Neutrophil (primary cell): ENCODE data around the gene PHF20.

Source experiments
- H3K27ac ChIP-seq: fragments of 200-600 bp; sonication (generic); 2 replicates; pipeline ENCODE4 v1.5.1; 2016; ENCODE audit warnings: mild to moderate bottlenecking, moderate library complexity
- H3K27me3 ChIP-seq: fragments of 200-600 bp; sonication (generic); 2 replicates; pipeline ENCODE4 v1.6.0; 2016; ENCODE audit warnings: mild to moderate bottlenecking
- H3K36me3 ChIP-seq: fragments of 200-600 bp; sonication (generic); 2 replicates; pipeline ENCODE4 v1.5.1; 2017
- H3K4me1 ChIP-seq, 2 experiments: fragments of 200-600 bp in 1 of 2; sonication (generic) in 1 of 2; 1 replicate in 1 of 2; 2 replicates in 1 of 2; pipeline versions ENCODE4 v1.5.1 to v1.6.1; 2013 to 2016; ENCODE audit warnings: low read depth in 1 of 2, low read length in 1 of 2, mild to moderate bottlenecking in 1 of 2, moderate library complexity in 1 of 2; ENCODE audit not compliant: control insufficient read depth in 1 of 2, insufficient read depth in 1 of 2
- H3K4me3 ChIP-seq, 2 experiments: fragments of 200-600 bp in 1 of 2; sonication (generic) in 1 of 2; 1 replicate in 1 of 2; 2 replicates in 1 of 2; pipeline ENCODE4 v1.5.1; 2013 to 2016; ENCODE audit warnings: low read depth in 1 of 2, low read length in 1 of 2, mild to moderate bottlenecking in 1 of 2, moderate library complexity in 1 of 2
- H3K9me3 ChIP-seq: fragments of 200-600 bp; sonication (generic); 2 replicates; pipeline ENCODE4 v1.5.1; 2016
- CTCF ChIP-seq: fragments of 200-600 bp; sonication (generic); IDR thresholded peaks from 2 replicates; pipeline ENCODE4 v1.5.1; 2016; ENCODE audit warnings: antibody characterized with exemption

Gene PHF20

GRCh38 chr20:35856866-35857265 is 85.1 kb downstream of the PHF20 start:
- peaks cover 5% of the 10 kb centered on the region in 2 experiments for H3K4me1 ChIP-seq
- TF ChIP-seq CTCF = no peak
- no peak overlapping the region for H3K27ac ChIP-seq
- H3K4me3 ChIP-seq = no peak overlapping the region
- H3K9me3 ChIP-seq = no peaks in the 10 kb centered on the region
- H3K27me3 ChIP-seq = no peaks in the 10 kb centered on the region
- peaks cover 16% of the 10 kb centered on the region for H3K36me3 ChIP-seq

GRCh38 chr20:35866418-35867202 is 94.8 kb downstream of the PHF20 start:
- Histone ChIP-seq H3K27ac (no peak overlapping the region), H3K4me3 (no peak overlapping the region), H3K9me3 (no peaks in the 10 kb centered on the region), H3K36me3 (peaks cover 43% of the 10 kb centered on the region), H3K4me1 (no peaks in the 10 kb centered on the region), H3K27me3 (no peaks in the 10 kb centered on the region)
- no peak for TF ChIP-seq CTCF

DNA sequence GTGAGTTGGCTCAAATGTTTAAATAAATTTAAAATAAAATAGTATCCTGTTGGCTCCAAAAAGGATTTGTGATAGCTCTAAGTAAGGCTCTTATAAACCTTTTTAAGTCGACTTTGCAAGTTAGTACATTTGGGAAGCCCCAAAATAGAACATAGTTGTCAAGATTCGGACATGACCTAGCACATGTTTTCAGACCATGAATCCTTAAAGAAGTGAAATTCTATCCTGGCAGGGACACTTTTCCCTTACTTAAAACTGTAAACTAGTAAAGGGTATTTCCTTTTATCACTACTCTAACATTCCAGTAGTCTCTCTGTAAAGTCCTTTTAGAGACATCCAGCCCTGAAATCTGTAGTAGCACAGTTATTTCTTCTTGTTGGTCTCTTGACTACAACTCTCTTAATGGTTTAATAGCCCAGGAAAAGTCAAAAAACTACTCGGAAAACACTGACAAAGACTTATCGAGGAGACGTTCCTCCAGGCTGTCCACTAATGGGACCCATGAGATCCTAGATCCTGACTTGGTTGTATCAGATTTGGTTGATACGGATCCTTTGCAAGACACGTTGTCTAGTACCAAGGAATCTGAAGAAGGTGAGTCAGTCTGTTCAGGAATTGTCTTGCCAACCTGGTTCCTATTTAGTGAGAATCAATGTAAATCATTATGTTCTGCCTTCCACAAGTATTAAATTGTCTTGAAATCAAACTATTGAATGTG is 98.9 kb downstream of the PHF20 start:
- no peak for TF ChIP-seq CTCF
- H3K36me3 ChIP-seq = peaks cover 38% of the 10 kb centered on the region
- H3K4me3 ChIP-seq = no peak overlapping the region

DNA sequence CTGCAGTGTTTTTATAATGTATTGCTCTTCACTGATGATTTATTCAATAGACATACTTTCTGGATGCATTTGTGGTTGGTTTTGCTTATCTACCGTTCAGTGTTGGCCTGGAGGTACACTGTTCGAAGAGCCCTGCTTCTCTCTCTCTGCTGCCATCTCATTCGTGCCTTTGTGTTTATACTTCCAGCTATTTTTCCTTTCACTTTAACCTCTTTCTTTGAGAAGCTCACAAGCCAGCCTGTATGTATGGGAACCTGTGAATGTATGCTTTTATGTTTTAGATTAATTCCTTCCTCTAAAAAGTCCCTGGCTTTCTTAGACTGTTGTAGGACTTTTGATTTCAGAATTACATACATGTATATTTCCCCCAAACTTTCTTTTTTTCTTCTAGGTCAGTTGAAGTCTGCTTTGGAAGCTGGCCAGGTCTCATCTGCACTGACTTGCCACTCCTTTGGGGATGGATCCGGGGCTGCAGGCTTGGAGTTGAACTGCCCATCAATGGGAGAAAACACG is 99.5 kb downstream of the PHF20 start:
- Histone ChIP-seq H3K36me3 (peaks cover 40% of the 10 kb centered on the region), H3K27me3 (no peaks in the 10 kb centered on the region), H3K4me1 (no peaks in the 10 kb centered on the region), H3K4me3 (no peak overlapping the region), H3K9me3 (no peaks in the 10 kb centered on the region), H3K27ac (peak overlapping the region; percentile 3)
- TF ChIP-seq CTCF = no peak

More for the DNA sequence above, 98.9 kb downstream of the PHF20 start:
- peak overlapping the region; percentile 3 for H3K27ac ChIP-seq
- H3K27me3 ChIP-seq = no peaks in the 10 kb centered on the region
- H3K4me1 ChIP-seq = no peaks in the 10 kb centered on the region
- H3K9me3 ChIP-seq = no peaks in the 10 kb centered on the region

DNA sequence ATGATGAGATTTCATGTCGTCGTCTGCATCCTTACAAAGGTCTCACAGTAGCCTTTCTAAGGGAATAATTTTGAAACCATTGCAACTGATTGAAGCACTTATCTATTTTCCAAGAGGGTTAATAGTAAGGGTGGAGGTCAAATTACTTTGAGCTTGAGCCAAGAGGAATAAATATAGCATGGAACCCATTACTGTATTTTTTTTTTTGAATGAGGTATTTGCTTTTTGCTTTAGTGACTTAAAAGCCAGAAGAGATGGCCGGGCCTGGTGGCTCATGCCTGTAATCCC is 104.2 kb downstream of the PHF20 start:
- H3K4me1 ChIP-seq = no peaks in the 10 kb centered on the region
- H3K36me3 ChIP-seq = peaks cover 40% of the 10 kb centered on the region
- no peak overlapping the region for H3K27ac ChIP-seq
- no peak overlapping the region for H3K4me3 ChIP-seq
- no peaks in the 10 kb centered on the region for H3K9me3 ChIP-seq
- no peak for TF ChIP-seq CTCF
- no peaks in the 10 kb centered on the region for H3K27me3 ChIP-seq
